Neutrophil (primary cell): Measurements from ENCODE around the gene SRRD.
A peak's percentile ranks its signal among the peaks of the same experiment; 100 is the strongest.

Source experiments
- H3K27ac ChIP-seq: fragments of 200-600 bp; sonication (generic); 2 replicates; pipeline ENCODE4 v1.5.1; 2016; ENCODE audit warnings: mild to moderate bottlenecking, moderate library complexity
- H3K27me3 ChIP-seq: fragments of 200-600 bp; sonication (generic); 2 replicates; pipeline ENCODE4 v1.6.0; 2016; ENCODE audit warnings: mild to moderate bottlenecking
- H3K36me3 ChIP-seq: fragments of 200-600 bp; sonication (generic); 2 replicates; pipeline ENCODE4 v1.5.1; 2017
- H3K4me1 ChIP-seq, 2 experiments: fragments of 200-600 bp in 1 of 2; sonication (generic) in 1 of 2; 1 replicate in 1 of 2; 2 replicates in 1 of 2; pipeline versions ENCODE4 v1.5.1 to v1.6.1; 2013 to 2016; ENCODE audit warnings: low read depth in 1 of 2, low read length in 1 of 2, mild to moderate bottlenecking in 1 of 2, moderate library complexity in 1 of 2; ENCODE audit not compliant: control insufficient read depth in 1 of 2, insufficient read depth in 1 of 2
- H3K4me3 ChIP-seq, 2 experiments: fragments of 200-600 bp in 1 of 2; sonication (generic) in 1 of 2; 1 replicate in 1 of 2; 2 replicates in 1 of 2; pipeline ENCODE4 v1.5.1; 2013 to 2016; ENCODE audit warnings: low read depth in 1 of 2, low read length in 1 of 2, mild to moderate bottlenecking in 1 of 2, moderate library complexity in 1 of 2
- H3K9me3 ChIP-seq: fragments of 200-600 bp; sonication (generic); 2 replicates; pipeline ENCODE4 v1.5.1; 2016
- CTCF ChIP-seq: fragments of 200-600 bp; sonication (generic); IDR thresholded peaks from 2 replicates; pipeline ENCODE4 v1.5.1; 2016; ENCODE audit warnings: antibody characterized with exemption

SRRD gene

GRCh38 chr22:26536762-26537134, 53.1 kb downstream of the SRRD start:
- Histone ChIP-seq H3K4me3 (no peak overlapping the region), H3K36me3 (peaks cover 99% of the 10 kb centered on the region), H3K4me1 (peaks cover 0 to 5% of the 10 kb centered on the region in 2 experiments), H3K27me3 (no peaks in the 10 kb centered on the region), H3K27ac (no peak overlapping the region), H3K9me3 (no peaks in the 10 kb centered on the region)
- no peak for TF ChIP-seq CTCF

DNA sequence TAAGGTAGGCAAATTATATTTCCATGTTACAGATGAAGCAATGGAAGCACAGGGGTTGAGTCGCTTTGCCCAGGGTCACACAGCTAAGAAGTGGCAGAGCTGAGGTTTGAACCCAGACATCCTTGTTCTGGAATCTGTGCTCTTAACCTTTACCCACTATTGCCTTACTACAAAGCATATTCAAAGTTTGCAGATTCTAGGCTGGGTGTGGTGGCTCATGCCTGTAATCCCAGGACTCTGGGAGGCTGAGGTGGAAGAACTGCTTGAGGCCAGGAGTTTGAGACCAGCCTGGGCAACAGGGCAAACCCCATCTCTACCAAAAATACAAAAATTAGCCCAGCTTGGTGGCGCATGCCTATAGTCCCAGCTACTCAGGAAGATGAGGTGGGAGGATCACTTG, 56.4 kb downstream of the SRRD start:
- Histone ChIP-seq H3K36me3 (peaks cover 100% of the 10 kb centered on the region), H3K27ac (no peak overlapping the region), H3K27me3 (no peaks in the 10 kb centered on the region), H3K4me1 (peaks cover 0 to 5% of the 10 kb centered on the region in 2 experiments), H3K9me3 (no peaks in the 10 kb centered on the region), H3K4me3 (no peak overlapping the region)
- no peak for TF ChIP-seq CTCF

DNA sequence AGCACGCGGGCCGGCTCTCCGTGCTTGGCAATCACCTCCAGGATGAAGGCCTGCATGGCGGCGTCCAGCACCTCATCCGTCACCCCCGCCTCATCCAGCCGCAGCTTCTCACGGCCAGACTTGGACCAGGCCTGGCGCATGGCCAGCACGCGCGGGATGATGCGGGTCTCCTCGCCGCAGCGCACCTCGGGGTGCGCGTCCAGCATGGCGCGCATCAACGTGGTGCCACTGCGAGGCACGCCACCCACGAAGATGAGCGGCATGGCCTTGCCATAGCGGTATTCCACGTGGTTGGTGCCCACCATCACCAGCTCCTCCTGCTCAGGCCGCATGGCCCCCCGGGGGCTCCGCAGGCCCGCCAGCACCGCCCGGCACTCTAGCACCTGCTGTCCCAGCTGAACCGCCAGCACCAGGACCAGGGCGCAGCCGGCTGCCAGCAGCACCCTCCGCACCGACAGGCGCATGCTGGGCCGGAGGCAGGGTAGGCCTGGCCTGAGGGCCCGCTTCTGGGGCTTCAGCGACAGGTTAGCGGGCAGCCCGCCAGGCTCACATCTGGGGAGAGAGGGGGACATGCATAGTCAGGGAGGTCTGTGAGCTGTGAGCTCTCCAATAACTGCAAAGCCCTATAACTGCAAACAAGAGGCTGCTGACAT, 57.6 kb downstream of the SRRD start:
- H3K36me3 ChIP-seq = peaks cover 95% of the 10 kb centered on the region
- H3K27me3 ChIP-seq = no peaks in the 10 kb centered on the region
- H3K27ac ChIP-seq = no peak overlapping the region
- H3K4me1 ChIP-seq = peaks cover 0 to 3% of the 10 kb centered on the region in 2 experiments
- TF ChIP-seq CTCF = no peak
- H3K4me3 ChIP-seq = no peak overlapping the region
- no peaks in the 10 kb centered on the region for H3K9me3 ChIP-seq

DNA sequence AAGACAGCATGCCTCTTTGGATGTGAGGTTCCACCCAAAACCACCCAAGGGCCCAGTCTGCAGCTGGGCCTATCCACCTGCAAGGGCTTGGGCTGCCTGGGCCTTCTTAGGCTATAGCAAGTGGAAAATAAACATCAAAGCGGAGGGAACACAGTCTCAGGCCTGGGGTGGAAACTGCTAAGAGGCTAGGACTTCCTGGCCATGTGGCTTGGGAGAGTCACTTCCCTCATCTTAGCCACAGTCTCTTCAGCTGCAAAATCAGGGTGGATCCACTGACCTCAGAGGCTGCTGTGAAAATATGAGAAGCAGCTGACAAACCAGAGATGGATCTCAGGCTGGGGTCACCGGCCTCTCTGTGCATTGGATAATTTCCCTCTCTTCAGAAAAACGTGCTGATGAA, 59.2 kb downstream of the SRRD start:
- no peak for TF ChIP-seq CTCF
- H3K27ac ChIP-seq = peak overlapping the region; percentile 49
- peaks cover 91% of the 10 kb centered on the region for H3K36me3 ChIP-seq

More for the DNA sequence above, 59.2 kb downstream of the SRRD start:
- Histone ChIP-seq H3K4me1 (peaks cover 6 to 7% of the 10 kb centered on the region in 2 experiments), H3K9me3 (no peaks in the 10 kb centered on the region), H3K4me3 (no peak overlapping the region), H3K27me3 (no peaks in the 10 kb centered on the region)
